Measurements from ENCODE around the gene GLI1. TPM values are rescaled to one million over a fixed set of nuclear protein-coding genes. Genes with fewer than 3 reads are reported as not detected.
"Not testable (repeated sequence)": the region's sequence is repeated elsewhere in the genome, so short reads cannot be mapped to it uniquely, and the experiment has no call there.

GLI1 gene
- total RNA-seq, 2 donors from 2014 or later = 0.48 to 1.4 TPM

DNA sequence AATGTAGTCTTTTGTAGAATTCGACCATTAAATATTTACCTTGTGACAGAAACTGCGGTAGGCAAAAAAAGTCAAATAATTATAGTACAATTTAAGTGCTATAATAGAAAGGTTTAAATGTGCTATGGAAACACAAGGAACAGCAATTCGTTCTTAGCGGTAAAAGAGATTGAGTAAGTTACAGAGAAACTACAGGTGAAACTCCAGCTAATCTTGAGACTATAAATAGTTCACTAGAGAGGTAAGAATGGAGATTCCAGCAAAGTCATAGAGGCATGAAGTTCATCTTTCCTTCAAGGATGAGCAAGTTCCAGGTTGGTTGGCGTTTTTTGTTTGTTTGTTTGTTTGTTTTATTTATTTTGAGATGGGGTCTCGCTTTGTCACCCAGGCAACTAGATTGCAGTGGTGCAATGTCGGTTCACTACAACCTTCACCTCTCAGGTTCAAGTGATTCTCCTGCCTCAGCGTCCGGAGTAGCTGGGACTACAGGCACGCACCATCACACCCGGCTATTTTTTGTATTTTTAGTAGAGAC lies 27.9 kb upstream of the GLI1 start:
- Mint-ChIP-seq H3K9me3 (no peaks in the 10 kb centered on the region), H3K27me3 (no peaks in the 10 kb centered on the region), H3K4me3 (peak overlapping the region; percentile 98), H3K27ac (peak overlapping the region; percentile 98), H3K4me1 (peaks cover 19% of the 10 kb centered on the region), H3K36me3 (ENCODE audit: low read depth) (peaks cover 7% of the 10 kb centered on the region)
- no peak for ATAC-seq (replicated peaks)

DNA sequence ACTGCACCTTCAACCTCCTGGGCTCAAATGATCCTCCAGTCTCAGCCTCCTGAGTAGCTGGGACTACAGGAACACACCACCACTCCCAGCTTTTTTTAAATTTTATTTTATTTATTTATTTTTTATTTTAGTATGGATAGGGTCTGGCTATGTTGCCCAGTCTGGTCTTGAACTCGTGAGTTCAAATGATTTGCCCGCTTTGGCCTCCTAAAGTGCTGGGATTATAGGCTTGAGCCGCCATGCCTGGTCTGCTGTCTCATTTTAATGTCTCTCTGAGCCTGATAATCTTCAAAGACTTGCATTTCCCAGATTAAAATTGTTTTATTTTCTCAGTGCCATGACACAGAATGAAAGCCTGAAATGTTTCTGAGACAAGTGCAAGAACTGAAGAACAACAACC lies 26.2 kb upstream of the GLI1 start:
- H3K4me3 Mint-ChIP-seq = no peak overlapping the region
- no peaks in the 10 kb centered on the region for H3K27me3 Mint-ChIP-seq
- ATAC-seq (replicated peaks) = no peak
- H3K36me3 Mint-ChIP-seq (ENCODE audit: low read depth) = peaks cover 7% of the 10 kb centered on the region
- H3K27ac Mint-ChIP-seq = no peak overlapping the region
- no peaks in the 10 kb centered on the region for H3K9me3 Mint-ChIP-seq
- peaks cover 11% of the 10 kb centered on the region for H3K4me1 Mint-ChIP-seq

DNA sequence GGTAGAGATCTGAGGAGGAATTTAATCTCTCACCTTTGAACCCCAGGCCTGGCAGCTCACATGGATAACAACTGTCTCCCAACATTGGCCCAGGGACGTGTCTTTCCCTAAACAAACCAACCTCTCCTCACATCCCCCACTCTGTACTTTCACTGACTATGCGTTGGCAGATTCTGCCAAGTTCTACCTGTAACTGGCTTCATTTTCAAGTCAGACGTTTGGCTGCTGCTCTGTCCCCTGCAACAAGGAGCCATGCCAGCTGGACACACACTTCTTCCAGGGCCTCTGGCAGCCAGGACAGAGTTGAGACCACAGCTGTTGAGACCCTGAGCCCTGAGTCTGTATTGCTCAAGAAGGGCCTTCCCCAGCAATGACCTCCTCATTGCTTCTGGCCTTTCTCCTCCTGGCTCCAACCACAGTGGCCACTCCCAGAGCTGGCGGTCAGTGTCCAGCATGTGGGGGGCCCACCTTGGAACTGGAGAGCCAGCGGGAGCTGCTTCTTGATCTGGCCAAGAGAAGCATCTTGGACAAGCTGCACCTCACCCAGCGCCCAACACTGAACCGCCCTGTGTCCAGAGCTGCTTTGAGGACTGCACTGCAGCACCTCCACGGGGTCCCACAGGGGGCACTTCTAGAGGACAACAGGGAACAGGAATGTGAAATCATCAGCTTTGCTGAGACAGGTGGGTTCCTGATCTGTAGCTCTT lies 24.9 kb upstream of the GLI1 start, which contains the start of gene INHBC:
TSS of gene INHBC (plus strand) at position 268 of the 707 bp plus-strand sequence. CDS start at position 371, 103 bp downstream.
- Mint-ChIP-seq H3K27me3 (no peaks in the 10 kb centered on the region), H3K27ac (peak within 1 kb of the TSS; percentile 79), H3K4me1 (peaks cover 6% of the 10 kb centered on the region), H3K4me3 (peak within 1 kb of the TSS; percentile 56), H3K36me3 (ENCODE audit: low read depth) (peaks cover 7% of the 10 kb centered on the region), H3K9me3 (no peaks in the 10 kb centered on the region)
- no peak for ATAC-seq (replicated peaks)

DNA sequence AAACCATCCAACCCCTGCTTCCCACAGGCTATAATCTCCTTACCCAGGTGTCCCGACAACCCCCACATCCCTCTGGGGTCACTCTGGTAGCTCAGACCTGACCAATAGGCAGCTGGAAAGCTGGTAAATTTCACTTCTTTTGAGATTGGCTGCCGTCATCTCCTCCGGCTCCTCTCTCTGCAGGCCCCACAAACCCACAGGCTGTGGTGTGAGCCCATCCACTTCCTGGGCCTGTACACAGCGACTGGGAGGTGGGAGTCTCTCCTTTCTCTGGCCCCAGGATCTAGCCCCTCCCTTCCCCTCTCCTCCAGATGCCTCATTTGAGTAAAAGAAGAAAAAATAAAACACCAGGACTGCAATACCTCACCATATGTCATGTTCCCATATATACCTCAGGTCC lies 24.3 kb upstream of the GLI1 start:
- H3K27me3 Mint-ChIP-seq = no peaks in the 10 kb centered on the region
- peaks cover 6% of the 10 kb centered on the region for H3K4me1 Mint-ChIP-seq
- ATAC-seq (replicated peaks) = no peak
- H3K9me3 Mint-ChIP-seq = no peaks in the 10 kb centered on the region
- peak overlapping the region; percentile 79 for H3K27ac Mint-ChIP-seq
- peaks cover 7% of the 10 kb centered on the region for H3K36me3 Mint-ChIP-seq (ENCODE audit: low read depth)
- H3K4me3 Mint-ChIP-seq = peak overlapping the region; percentile 56

DNA sequence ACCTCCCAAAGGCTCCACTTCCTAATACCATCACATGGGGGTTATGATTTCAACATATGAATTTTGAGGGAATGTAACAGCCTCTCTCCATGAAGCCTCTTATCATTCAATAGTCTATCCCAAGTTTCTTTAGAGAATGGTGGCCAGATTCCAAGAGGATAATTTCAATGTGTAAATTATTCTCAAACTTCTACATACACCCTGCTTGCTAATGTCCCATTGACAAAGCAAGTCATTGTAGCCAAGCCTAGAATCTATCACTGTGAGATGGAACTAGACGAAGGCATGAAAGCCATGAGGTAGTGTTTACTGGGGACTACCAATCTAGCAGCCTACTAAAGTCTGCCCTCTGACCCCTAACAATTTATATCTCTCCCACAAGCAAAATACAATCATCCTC lies 21.2 kb upstream of the GLI1 start:
- ATAC-seq (replicated peaks) = no peak
- H3K9me3 Mint-ChIP-seq = peaks cover 7% of the 10 kb centered on the region
- H3K27ac Mint-ChIP-seq = no peak overlapping the region
- no peaks in the 10 kb centered on the region for H3K36me3 Mint-ChIP-seq (ENCODE audit: low read depth)
- H3K4me1 Mint-ChIP-seq = no peaks in the 10 kb centered on the region
- peaks cover 8% of the 10 kb centered on the region for H3K27me3 Mint-ChIP-seq
- no peak overlapping the region for H3K4me3 Mint-ChIP-seq

DNA sequence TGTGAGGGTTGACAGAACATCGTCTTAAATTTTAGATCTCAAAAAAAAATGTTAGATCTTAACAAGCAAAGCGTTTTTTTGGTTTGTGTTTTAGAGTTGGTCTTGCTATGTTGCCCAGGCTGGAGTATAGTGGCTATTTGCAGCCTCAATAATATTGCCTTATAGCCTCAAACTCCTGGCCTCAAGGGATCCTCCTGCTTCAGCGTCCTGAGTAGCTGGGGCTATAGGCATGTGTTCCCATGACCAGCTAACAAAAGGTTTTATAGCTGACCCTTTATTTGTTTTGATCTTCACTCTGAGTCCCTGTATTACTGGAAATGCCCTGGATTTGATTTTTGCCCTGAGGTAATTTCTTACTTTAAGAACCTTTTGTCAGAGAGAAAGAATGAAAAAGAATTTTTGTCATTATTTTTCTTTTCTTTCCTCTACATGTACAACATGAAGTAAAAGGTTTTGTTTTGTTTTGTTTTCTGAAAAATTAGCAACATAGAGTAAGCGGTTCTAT lies 19.8 kb upstream of the GLI1 start:
- no peak overlapping the region for H3K4me3 Mint-ChIP-seq

DNA sequence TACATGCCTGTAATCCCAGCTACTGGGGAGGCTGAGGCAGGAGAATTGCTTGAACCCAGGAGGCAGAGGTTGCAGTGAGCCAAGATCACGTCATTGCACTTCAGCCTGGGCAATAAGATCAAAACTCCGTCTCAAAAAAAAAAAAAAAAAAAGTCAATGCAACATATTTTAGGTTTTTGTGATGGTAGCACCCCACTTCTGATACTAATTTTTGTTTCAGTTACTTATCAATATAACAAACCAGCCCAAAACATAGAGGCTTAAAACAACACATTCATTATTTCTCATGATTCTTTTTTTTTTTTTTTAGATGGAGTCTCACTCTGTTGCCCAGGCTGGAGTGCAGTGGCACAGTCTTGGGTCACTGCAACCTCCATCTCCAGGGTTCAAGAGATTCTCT lies 18.2 kb upstream of the GLI1 start:
- not testable (repeated sequence) for H3K9me3 Mint-ChIP-seq; H3K27me3 Mint-ChIP-seq; H3K4me3 Mint-ChIP-seq; H3K4me1 Mint-ChIP-seq; H3K27ac Mint-ChIP-seq; H3K36me3 Mint-ChIP-seq (ENCODE audit: low read depth); ATAC-seq (replicated peaks)

More for the DNA sequence above, 19.8 kb upstream of the GLI1 start:
- no peak for ATAC-seq (replicated peaks)
- Mint-ChIP-seq H3K4me1 (peaks cover under 1% of the 10 kb centered on the region), H3K27ac (no peak overlapping the region), H3K9me3 (peaks cover 7% of the 10 kb centered on the region), H3K36me3 (ENCODE audit: low read depth) (no peaks in the 10 kb centered on the region), H3K27me3 (peaks cover 8% of the 10 kb centered on the region)

DNA sequence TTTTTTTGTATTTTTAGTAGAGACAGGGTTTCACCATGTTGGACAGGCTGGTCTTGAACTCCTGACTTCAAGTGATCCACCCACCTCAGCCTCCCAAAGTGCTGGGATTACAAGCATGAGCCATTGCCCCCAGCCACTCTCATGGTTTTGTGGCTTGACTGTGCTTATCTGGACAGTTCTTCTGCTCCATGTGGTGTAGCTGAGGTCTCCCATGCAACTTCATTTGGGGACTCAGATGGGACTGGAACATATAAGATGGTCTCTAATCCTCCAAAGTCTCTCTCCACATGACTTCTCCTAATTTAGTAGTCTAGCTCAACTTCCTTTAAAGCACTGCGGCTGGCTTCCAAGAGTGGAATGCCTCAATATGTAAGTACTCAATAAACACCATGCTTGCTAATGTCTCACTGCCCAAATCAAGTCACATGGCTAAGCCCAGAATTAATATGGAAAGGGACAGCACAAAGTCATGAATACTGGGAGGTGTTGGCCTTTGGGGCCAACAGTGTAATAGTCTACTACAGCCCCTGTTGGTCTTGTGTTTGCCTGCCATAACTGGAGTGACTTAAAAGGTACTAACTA lies 17.6 kb upstream of the GLI1 start:
- Mint-ChIP-seq H3K9me3 (peaks cover 7% of the 10 kb centered on the region), H3K4me3 (no peak overlapping the region), H3K4me1 (peaks cover 4% of the 10 kb centered on the region), H3K36me3 (ENCODE audit: low read depth) (no peaks in the 10 kb centered on the region), H3K27ac (no peak overlapping the region), H3K27me3 (peaks cover 8% of the 10 kb centered on the region)
- no peak for ATAC-seq (replicated peaks)

DNA sequence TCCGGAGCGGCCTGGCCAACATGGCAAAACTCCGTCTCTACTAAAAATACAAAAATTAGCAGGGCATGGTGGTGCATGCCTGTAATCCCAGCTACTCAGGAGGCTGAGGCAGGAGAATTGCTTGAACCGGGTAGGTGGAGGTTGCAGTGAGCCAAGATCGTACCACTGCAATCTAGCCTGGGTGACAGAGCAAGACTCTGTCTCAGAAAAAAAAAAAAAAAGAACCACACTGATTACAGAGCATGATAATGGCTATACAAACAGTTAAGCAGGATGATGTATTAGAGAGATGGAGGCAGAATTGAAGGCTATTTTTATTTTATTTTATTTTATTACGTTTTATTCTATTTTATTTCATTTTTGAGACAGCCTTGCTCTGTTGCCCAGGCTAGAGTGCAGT lies 15.2 kb upstream of the GLI1 start:
- H3K4me1 Mint-ChIP-seq, H3K27ac Mint-ChIP-seq: not testable (repeated sequence)

DNA sequence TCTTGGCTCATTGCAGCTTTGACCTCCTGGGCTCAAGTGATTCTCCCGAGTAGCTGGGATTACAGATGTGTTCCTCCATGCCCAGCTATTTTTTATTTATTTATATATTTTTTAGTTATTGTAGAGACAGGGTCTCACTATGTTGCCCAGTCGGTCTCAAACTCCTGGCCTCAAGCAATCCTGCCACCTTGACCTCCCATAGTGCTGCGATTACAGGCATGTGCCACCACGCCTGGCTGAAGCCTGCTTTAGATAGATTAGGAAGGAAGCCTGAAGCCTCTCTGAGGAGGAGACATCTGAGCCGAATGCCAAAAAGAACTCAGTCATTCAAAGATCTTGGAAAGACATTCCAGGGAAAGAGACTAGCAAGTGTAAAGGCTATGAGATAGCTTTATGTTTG lies 14.8 kb upstream of the GLI1 start:
- ATAC-seq (replicated peaks) = no peak
- Mint-ChIP-seq H3K4me3 (no peak overlapping the region), H3K4me1 (peaks cover 4% of the 10 kb centered on the region), H3K9me3 (peaks cover 7% of the 10 kb centered on the region), H3K27me3 (peaks cover 8% of the 10 kb centered on the region), H3K36me3 (ENCODE audit: low read depth) (no peaks in the 10 kb centered on the region), H3K27ac (no peak overlapping the region)

More for the DNA sequence above, 15.2 kb upstream of the GLI1 start:
- not testable (repeated sequence) for H3K36me3 Mint-ChIP-seq (ENCODE audit: low read depth); H3K27me3 Mint-ChIP-seq; H3K9me3 Mint-ChIP-seq; ATAC-seq (replicated peaks); H3K4me3 Mint-ChIP-seq

DNA sequence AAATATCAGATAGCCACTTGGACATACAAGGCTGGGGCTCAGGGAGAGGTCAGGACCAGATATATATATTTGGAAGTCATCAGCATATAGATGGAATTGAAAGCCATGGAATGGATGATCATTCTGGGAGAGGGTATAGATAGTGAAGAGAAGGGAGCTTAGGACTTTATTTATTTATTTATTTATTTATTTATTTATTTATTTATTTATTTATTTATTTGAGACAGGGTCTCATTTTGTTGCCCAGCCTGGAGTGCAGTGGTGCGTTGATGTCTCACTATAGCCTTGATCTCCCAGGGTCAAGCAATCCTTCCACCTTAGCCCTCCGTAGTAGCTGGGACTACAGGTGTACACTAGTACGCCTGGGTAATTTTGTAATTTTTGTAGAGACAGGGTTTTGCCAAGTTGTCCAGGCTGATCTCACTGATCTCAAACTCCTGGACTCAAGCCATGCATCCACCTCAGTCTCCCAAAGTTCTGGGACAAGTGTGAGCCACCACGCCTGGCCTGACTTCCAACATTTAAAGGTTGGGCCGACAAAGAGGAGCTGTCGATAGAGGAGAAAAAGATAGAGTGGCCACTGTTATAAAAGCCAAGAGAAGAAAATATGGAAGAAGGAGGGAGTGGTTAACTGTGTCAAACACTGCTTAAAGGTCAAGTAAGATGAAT lies 13.2 kb upstream of the GLI1 start:
- Mint-ChIP-seq H3K27me3 (peaks cover 3% of the 10 kb centered on the region), H3K4me1 (peaks cover 4% of the 10 kb centered on the region), H3K4me3 (no peak overlapping the region), H3K36me3 (ENCODE audit: low read depth) (no peaks in the 10 kb centered on the region), H3K27ac (no peak overlapping the region), H3K9me3 (peaks cover 4% of the 10 kb centered on the region)
- ATAC-seq (replicated peaks) = no peak

DNA sequence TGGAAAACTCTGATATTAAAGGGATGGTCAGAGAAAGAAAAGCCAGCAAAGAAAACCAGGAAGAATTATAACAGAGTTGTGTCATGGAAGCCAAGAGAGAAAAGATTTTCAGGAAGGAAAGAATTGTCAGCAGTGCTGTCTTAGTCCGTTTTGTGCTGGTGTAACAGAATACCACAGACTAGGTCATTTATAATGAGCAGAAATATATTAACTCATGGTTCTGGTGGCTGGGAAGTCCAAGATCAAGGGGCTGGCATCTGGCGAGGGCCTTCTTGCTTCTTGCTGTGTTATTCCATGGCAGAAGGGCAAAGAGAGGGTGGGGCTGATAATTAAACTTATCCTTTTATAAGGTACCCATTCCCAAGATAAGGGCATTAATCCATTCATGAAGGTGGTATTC lies 10.9 kb upstream of the GLI1 start:
- H3K27ac Mint-ChIP-seq = no peak overlapping the region
- H3K4me3 Mint-ChIP-seq = no peak overlapping the region
- no peak for ATAC-seq (replicated peaks)

DNA sequence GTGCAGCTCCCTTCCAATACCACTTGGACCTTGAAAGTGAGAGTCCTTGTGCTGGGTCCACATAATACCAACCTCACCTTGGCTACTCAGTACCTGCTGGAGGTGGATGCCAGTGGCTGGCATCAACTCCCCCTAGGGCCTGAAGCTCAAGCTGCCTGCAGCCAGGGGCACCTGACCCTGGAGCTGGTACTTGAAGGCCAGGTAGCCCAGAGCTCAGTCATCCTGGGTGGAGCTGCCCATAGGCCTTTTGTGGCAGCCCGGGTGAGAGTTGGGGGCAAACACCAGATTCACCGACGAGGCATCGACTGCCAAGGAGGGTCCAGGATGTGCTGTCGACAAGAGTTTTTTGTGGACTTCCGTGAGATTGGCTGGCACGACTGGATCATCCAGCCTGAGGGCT lies 10.2 kb upstream of the GLI1 start:
- Mint-ChIP-seq H3K4me3 (no peak overlapping the region), H3K36me3 (ENCODE audit: low read depth) (no peaks in the 10 kb centered on the region), H3K27me3 (no peaks in the 10 kb centered on the region), H3K9me3 (no peaks in the 10 kb centered on the region), H3K4me1 (peaks cover 4% of the 10 kb centered on the region), H3K27ac (no peak overlapping the region)
- ATAC-seq (replicated peaks) = no peak

More for the DNA sequence above, 10.9 kb upstream of the GLI1 start:
- no peaks in the 10 kb centered on the region for H3K9me3 Mint-ChIP-seq
- no peaks in the 10 kb centered on the region for H3K36me3 Mint-ChIP-seq (ENCODE audit: low read depth)
- peaks cover 4% of the 10 kb centered on the region for H3K4me1 Mint-ChIP-seq
- no peaks in the 10 kb centered on the region for H3K27me3 Mint-ChIP-seq

DNA sequence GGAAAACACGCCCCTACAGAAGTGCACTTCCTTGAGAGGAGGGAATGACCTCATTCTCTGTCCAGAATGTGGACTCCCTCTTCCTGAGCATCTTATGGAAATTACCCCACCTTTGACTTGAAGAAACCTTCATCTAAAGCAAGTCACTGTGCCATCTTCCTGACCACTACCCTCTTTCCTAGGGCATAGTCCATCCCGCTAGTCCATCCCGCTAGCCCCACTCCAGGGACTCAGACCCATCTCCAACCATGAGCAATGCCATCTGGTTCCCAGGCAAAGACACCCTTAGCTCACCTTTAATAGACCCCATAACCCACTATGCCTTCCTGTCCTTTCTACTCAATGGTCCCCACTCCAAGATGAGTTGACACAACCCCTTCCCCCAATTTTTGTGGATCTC lies 9.5 kb upstream of the GLI1 start:
- Mint-ChIP-seq H3K36me3 (ENCODE audit: low read depth) (no peaks in the 10 kb centered on the region), H3K4me3 (no peak overlapping the region), H3K27me3 (no peaks in the 10 kb centered on the region), H3K9me3 (no peaks in the 10 kb centered on the region), H3K4me1 (peaks cover 2% of the 10 kb centered on the region), H3K27ac (peak overlapping the region; percentile 26)
- no peak for ATAC-seq (replicated peaks)
